HL-60 (cell line): ENCODE data around the gene ERCC2.
A peak's percentile ranks its signal among the peaks of the same experiment; 100 is the strongest.

ENCODE experiments used
- CTCF ChIP-seq: IDR thresholded peaks from one replicate; pipeline ENCODE4 v1.5.1; 2011; ENCODE audit warnings: low read length, control low read depth, inconsistent platforms; ENCODE audit not compliant: insufficient read depth
- GABPA ChIP-seq: IDR thresholded peaks from 2 replicates; pipeline ENCODE4 v1.6.1; 2012; ENCODE audit warnings: low read depth
- REST ChIP-seq: IDR thresholded peaks from 2 replicates; pipeline ENCODE4 v1.6.1; 2012; ENCODE audit warnings: low read depth; ENCODE audit not compliant: insufficient replicate concordance

GRCh38 chr19:45418802-45419201 lies 48.4 kb upstream of the ERCC2 start:
- TF ChIP-seq CTCF (no peak), REST (no peak), GABPA (0 out of 2 replicates have a peak, but pooled peaks have one; percentile 35)
